WERI-Rb-1 (cell line): Measurements from ENCODE around the gene DHH.

Experiments
- DNase-seq: peaks from one replicate; pipeline ENCODE4 v3.0.0-alpha.2; 2020
- H3K27ac ChIP-seq: fragments of 250-450 bp; sonication (Bioruptor Pico); 2 replicates; pipeline ENCODE4 v1.5.1; 2020; ENCODE audit warnings: mild to moderate bottlenecking, moderate library complexity
- H3K27me3 ChIP-seq: fragments of 250-450 bp; sonication (Bioruptor Pico); 2 replicates; pipeline ENCODE4 v1.5.1; 2021; ENCODE audit warnings: mild to moderate bottlenecking, low read depth, moderate library complexity; ENCODE audit not compliant: insufficient read depth, severe bottlenecking
- H3K36me3 ChIP-seq: fragments of 250-450 bp; sonication (Bioruptor Pico); 2 replicates; pipeline ENCODE4 v1.5.1; 2020; ENCODE audit warnings: mild to moderate bottlenecking, moderate library complexity
- H3K4me3 ChIP-seq: 2 replicates; pipeline ENCODE4 v1.5.1; 2011; ENCODE audit warnings: low read depth, mild to moderate bottlenecking, control low read depth, low read length
- H3K9me3 ChIP-seq: fragments of 250-450 bp; sonication (Bioruptor Pico); 2 replicates; pipeline ENCODE4 v1.5.1; 2021; ENCODE audit warnings: mild to moderate bottlenecking, moderate library complexity; ENCODE audit not compliant: severe bottlenecking
- CTCF ChIP-seq: IDR thresholded peaks from 2 replicates; pipeline ENCODE4 v1.5.1; 2011; ENCODE audit warnings: low read depth, mild to moderate bottlenecking, control low read depth, inconsistent platforms, low read length

Gene DHH

GRCh38 chr12:49055978-49056754, 38.4 kb downstream of the DHH start:
- TF ChIP-seq CTCF: no peak
- H3K27me3 ChIP-seq: no peaks in the 10 kb centered on the region
- no peak overlapping the region for H3K4me3 ChIP-seq
- no peaks in the 10 kb centered on the region for H3K9me3 ChIP-seq
- peak; percentile 36 for DNase-seq
- H3K27ac ChIP-seq: no peak overlapping the region
- peaks cover 71% of the 10 kb centered on the region for H3K36me3 ChIP-seq

- H3K4me3 ChIP-seq: no peak overlapping the region
- H3K9me3 ChIP-seq: no peaks in the 10 kb centered on the region
- no peak for TF ChIP-seq CTCF
- peaks cover 77% of the 10 kb centered on the region for H3K36me3 ChIP-seq
- no peaks in the 10 kb centered on the region for H3K27me3 ChIP-seq
- no peak for DNase-seq
- no peak overlapping the region for H3K27ac ChIP-seq
Measured at GRCh38 chr12:49055092-49055491, 39.5 kb downstream of the DHH start.

- Histone ChIP-seq H3K36me3 (peaks cover 81% of the 10 kb centered on the region), H3K9me3 (no peaks in the 10 kb centered on the region), H3K27me3 (no peaks in the 10 kb centered on the region), H3K4me3 (no peak overlapping the region), H3K27ac (no peak overlapping the region)
- no peak for DNase-seq
- TF ChIP-seq CTCF: no peak
Measured at GRCh38 chr12:49054524-49054923, 40.1 kb downstream of the DHH start.

GRCh38 chr12:49054096-49054495, 40.5 kb downstream of the DHH start:
- H3K36me3 ChIP-seq: peaks cover 84% of the 10 kb centered on the region
- H3K27ac ChIP-seq: no peak overlapping the region
- no peaks in the 10 kb centered on the region for H3K9me3 ChIP-seq
- H3K4me3 ChIP-seq: no peak overlapping the region
- no peaks in the 10 kb centered on the region for H3K27me3 ChIP-seq
- DNase-seq: no peak
- no peak for TF ChIP-seq CTCF

GRCh38 chr12:49052451-49053208, 42.0 kb downstream of the DHH start:
- H3K36me3 ChIP-seq: peaks cover 90% of the 10 kb centered on the region
- no peaks in the 10 kb centered on the region for H3K27me3 ChIP-seq
- no peak overlapping the region for H3K27ac ChIP-seq
- H3K9me3 ChIP-seq: no peaks in the 10 kb centered on the region
- H3K4me3 ChIP-seq: no peak overlapping the region
- no peak for TF ChIP-seq CTCF
- DNase-seq: no peak
